Cardiac fibroblast (primary cell): Measurements from ENCODE around the gene RANBP9.

Experiments
- DNase-seq, 2 donors: peaks; one replicate each; pipeline versions ENCODE4 v3.0.0 to v3.0.0-alpha.2; 2010; ENCODE audit warnings: low read depth in 2 of 2
- H3K4me3 ChIP-seq, 2 donors: replicated peaks in 1 of 2; 1 replicate in 1 of 2; 2 replicates in 1 of 2; pipeline ENCODE4 v1.5.1; 2011; ENCODE audit warnings: low read depth in 2 of 2, low read length in 2 of 2, mild to moderate bottlenecking in 2 of 2, moderate library complexity in 1 of 2
- TF ChIP-seq, protein P1 (sequence below): IDR thresholded peaks from one replicate; pipeline ENCODE4 v1.5.1; 2011; ENCODE audit warnings: low read depth, mild to moderate bottlenecking, low read length, inconsistent platforms

RANBP9 gene

DNA sequence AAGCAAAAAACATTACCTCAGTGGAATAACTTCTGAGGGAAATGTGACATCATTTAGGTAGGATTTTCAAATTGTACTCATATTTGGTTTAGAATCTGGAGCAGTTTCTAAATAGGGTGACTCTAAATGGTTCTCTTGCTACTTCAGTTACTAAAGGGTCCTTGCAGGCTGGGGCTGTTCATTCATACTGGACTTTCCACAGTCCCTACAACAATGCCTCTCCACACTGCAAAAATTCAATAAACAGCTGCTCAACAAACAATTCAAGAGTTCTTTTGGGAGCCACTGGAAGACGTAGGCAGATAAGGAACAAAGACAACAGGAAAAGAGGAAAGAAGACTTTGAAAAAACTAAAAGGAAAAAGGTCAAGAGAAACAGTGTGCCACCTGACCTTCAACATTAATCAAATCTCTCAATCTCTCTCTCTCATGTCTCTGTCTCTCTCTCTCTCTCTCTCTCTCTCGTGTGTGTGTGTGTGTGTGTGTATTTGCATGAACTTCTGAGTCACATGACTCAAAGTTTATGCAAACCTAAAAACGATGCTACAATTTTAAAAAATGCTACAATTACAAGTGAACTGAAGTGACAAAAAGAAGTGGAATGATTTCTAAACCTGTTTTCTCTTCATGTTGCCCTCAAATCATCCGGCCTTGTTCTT is 82.0 kb downstream of the RANBP9 start:
- DNase-seq: peak; percentile 7 to 9
- TF ChIP-seq, protein P1, sequence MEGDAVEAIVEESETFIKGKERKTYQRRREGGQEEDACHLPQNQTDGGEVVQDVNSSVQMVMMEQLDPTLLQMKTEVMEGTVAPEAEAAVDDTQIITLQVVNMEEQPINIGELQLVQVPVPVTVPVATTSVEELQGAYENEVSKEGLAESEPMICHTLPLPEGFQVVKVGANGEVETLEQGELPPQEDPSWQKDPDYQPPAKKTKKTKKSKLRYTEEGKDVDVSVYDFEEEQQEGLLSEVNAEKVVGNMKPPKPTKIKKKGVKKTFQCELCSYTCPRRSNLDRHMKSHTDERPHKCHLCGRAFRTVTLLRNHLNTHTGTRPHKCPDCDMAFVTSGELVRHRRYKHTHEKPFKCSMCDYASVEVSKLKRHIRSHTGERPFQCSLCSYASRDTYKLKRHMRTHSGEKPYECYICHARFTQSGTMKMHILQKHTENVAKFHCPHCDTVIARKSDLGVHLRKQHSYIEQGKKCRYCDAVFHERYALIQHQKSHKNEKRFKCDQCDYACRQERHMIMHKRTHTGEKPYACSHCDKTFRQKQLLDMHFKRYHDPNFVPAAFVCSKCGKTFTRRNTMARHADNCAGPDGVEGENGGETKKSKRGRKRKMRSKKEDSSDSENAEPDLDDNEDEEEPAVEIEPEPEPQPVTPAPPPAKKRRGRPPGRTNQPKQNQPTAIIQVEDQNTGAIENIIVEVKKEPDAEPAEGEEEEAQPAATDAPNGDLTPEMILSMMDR: no peak

DNA sequence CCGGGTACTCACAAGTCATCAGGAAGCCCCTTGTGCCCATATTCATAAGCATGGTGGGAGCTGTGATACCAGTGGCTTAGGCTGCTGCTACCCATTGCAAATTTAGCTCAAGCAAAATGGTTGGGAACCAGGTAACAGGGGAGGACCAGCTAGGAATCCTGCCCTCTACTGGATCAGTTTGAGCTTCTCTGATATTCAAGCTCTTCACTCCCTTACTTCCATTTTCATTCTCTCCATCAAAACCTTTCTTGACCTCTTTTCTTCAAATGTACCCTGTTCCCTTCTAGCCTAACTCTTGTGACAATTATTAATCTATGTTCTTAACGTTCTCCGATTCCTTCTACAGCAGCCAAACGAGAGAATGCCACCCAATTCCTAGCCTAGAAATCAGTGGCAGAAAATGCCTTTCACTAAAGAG is 86.8 kb downstream of the RANBP9 start:
- no peak overlapping the region for H3K4me3 ChIP-seq
- TF ChIP-seq, protein P1: peak; percentile 57
- DNase-seq: peak; percentile 55 to 64

More for the DNA sequence above, 82.0 kb downstream of the RANBP9 start:
- no peak overlapping the region for H3K4me3 ChIP-seq

DNA sequence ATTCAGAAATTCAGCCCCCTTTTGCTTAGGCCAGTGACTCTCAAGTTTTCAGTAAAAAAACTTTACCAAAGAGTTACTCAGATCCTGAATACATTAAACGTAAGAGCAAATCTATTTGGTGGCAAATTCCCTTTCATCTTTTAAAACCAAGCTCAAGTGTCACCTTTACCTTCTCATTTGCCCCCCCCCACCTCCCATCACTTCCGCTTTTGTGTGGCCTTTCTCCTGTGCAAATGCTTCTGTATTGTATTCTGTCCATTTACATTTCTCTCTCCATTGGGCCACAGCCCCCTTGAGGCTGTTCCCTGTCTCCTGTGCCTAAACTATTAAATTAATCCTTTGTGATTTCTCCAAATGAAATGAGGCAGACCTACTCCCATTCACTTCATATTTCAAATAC is 94.6 kb downstream of the RANBP9 start:
- no peak overlapping the region for H3K4me3 ChIP-seq
- TF ChIP-seq, protein P1: no peak
- DNase-seq: no peak

DNA sequence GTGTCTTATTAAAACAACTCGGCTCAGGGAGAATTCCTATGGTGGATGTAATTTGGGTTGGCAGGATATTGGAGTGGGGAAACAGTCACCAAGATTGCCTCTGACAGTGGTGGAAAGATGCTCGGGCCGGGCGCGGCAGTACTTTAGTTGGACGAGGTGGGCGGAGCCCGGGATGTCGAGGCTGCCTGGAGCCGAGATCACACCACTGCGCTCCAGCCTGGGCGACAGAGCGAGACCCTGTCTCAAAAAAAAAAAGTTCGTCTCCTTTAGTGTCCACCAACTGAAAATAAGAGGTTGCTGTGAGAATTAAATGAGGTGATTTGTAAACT is 95.9 kb downstream of the RANBP9 start:
- peak in 1 of 2 donors; percentile 39 for DNase-seq
- TF ChIP-seq, protein P1: no peak
- peak overlapping the region; percentile 97 for H3K4me3 ChIP-seq

DNA sequence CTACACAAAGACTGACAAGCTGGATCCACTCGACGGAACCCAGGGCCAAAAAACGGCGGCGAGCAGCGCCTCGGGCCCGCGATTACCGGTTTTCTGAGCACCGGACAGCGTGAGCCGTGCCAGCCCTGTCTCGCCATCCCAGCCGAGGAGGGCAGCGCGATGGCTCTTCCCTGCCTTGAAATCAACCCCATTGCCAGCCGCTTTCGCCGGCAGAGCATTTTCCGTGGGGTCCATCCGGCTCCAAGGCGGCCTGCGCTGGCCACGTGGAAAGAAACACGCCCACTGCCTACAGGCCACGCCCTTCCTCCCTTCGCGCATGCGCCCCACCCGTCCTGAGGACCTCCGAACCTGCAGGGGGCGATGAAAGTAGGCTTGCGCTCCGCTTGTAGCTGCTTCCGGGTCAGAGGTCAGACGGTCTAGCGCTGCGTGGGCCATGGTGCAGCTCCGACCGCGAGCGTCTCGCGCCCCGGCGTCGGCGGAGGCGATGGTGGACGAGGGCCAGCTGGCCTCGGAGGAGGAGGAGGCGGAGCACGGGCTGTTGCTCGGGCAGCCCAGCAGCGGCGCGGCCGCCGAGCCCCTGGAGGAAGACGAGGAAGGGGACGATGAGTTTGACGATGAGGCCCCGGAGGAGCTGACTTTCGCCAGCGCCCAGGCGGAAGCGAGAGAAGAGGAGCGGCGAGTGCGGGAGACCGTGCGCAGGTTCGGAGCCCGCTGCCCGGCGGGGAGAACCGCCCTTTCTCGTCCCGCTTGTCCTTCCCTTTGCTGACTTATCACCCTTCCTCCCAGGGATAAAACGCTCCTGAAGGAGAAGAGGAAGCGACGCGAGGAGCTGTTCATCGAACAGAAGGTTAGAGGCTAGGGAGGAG is 96.5 kb downstream of the RANBP9 start, which contains the start of gene NOL7:
Gene NOL7, plus strand, starts transcription at position 410 of the 866 bp plus-strand sequence. Its CDS starts 24 bp downstream, at position 434.
- DNase-seq: peak; percentile 99
- H3K4me3 ChIP-seq: peak within 1 kb of the TSS; percentile 97

DNA sequence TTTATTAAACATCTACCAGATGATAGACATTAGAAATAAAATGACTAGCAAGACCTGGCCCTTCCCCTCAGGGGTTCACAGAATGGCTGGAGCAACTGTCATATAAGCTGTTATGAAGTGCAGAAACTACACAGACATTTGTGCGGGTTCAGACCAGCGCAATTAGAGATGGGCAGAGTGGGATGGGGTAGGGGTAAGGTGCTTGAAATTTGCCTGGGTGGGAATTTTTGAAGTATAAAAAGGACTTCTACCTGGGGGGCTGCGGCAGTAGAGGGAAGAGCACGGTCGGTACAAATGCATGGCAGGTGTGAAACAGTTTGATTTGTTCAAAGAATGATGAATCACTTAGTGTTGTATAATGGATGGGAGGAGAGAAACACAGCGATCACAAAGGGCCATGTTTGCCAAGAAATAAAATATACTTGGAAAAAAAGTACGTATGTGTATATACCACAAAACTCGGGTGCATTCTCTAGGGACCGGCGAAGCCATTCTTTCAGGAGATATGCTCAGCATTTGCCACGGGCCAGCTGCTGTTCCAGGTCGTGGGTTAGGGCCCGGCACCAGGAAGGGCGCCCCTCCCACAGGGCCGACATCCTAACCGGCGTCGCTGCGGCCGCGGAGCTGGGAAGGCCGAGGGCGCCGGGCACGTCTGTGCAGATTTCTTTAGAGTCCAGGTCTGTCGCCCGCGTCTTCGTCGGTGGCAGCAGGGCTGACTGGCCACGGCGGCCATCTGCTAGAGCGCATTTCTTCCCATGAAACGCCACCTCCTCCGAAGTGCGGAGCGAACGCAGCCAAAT is 97.3 kb downstream of the RANBP9 start:
- TF ChIP-seq, protein P1: no peak
- peak overlapping the region; percentile 97 for H3K4me3 ChIP-seq
- peak; percentile 55 to 60 for DNase-seq

More for the DNA sequence above, 96.5 kb downstream of the RANBP9 start, which contains the start of gene NOL7:
- TF ChIP-seq, protein P1: peak; percentile 94
